GM12878 (cell line): ENCODE measurements around the gene LSM14A. TPM values are rescaled to one million over a fixed set of nuclear protein-coding genes. Genes with fewer than 3 reads are reported as not detected.

Source experiments
- ATAC-seq: fragments of 200-7000 bp; cut with Tn5 transposase; 3 replicates; pipeline ENCODE4 v1.9.1; 2020; ENCODE audit warnings: mild to moderate bottlenecking, moderate library complexity
- Bru-seq: library from RNA; stranded (reverse); fragments of 400-500 nt; gene quantifications from one replicate; lab custom pipeline; 2021; lab: Mats Ljungman, UMichigan
- BruChase-seq, 2 experiments: library from RNA; stranded (reverse); fragments of 400-500 nt; gene quantifications; one replicate each; lab custom pipeline; 2021; lab: Mats Ljungman, UMichigan
- BruUV-seq: library from RNA; stranded (reverse); fragments of 400-500 nt; replicated peaks from 2 replicates; lab custom pipeline; 2021; lab: Mats Ljungman, UMichigan
- CTCF ChIA-PET: fragments of 300-600 bp; sonication (Branson Sonifier 250); formaldehyde crosslinking; extraction: SDS; loops from one replicate; lab custom pipeline; 2021; ENCODE audit warnings: inconsistent platforms; lab: Yijun Ruan, JAX
- POLR2A ChIA-PET: fragments of 350-600 bp; formaldehyde crosslinking; extraction: SDS; loops from one replicate; lab custom pipeline; 2021; ENCODE audit warnings: inconsistent platforms; lab: Charles Lee
- RAD21 ChIA-PET: fragments of 300-600 bp; sonication (Branson Sonifier 250); formaldehyde crosslinking; loops from one replicate; lab custom pipeline; 2023; ENCODE audit warnings: antibody characterized with exemption; ENCODE audit not compliant: unreplicated experiment; lab: Charles Lee
- SMC1A ChIA-PET: fragments of 300-600 bp; sonication (Branson Sonifier 250); formaldehyde crosslinking; loops from one replicate; lab custom pipeline; 2023; ENCODE audit not compliant: unreplicated experiment, uncharacterized antibody; lab: Charles Lee
- DNase-seq: peaks from one replicate; pipeline ENCODE4 v3.0.0-alpha.2; 2011; ENCODE audit warnings: low read depth, low spot score
- FAIRE-seq: peaks from 3 replicates; lab custom pipeline; 2011; peaks lifted over from hg19 to GRCh38; lab: Jason Lieb, UNC
- H2AFZ ChIP-seq: 2 replicates; pipeline ENCODE4 v1.6.0; 2011; ENCODE audit warnings: low read depth, low read length, control low read depth; ENCODE audit not compliant: control insufficient read depth
- H3K27ac ChIP-seq: 2 replicates; pipeline ENCODE4 v1.5.1; 2011; ENCODE audit warnings: control low read depth; ENCODE audit not compliant: control insufficient read depth, insufficient read depth
- H3K27me3 ChIP-seq, 2 experiments: replicated peaks in 1 of 2; 2 replicates each; pipeline versions ENCODE4 v1.6.0 to v1.6.1; 2011; ENCODE audit warnings: low read length in 1 of 2; ENCODE audit not compliant: control insufficient read depth in 2 of 2, insufficient read depth in 2 of 2
- H3K36me3 ChIP-seq, 2 experiments: 2 replicates each; pipeline ENCODE4 v1.5.1; 2011; ENCODE audit warnings: low read length in 1 of 2; ENCODE audit not compliant: control insufficient read depth in 2 of 2, insufficient read depth in 2 of 2
- H3K4me1 ChIP-seq: 2 replicates; pipeline ENCODE4 v1.6.1; 2011; ENCODE audit warnings: mild to moderate bottlenecking, low read length, moderate library complexity, mixed read lengths; ENCODE audit not compliant: control insufficient read depth, insufficient read depth
- H3K4me2 ChIP-seq: 2 replicates; pipeline ENCODE4 v1.6.0; 2011; ENCODE audit warnings: control low read depth; ENCODE audit not compliant: control insufficient read depth, insufficient read depth
- H3K4me3 ChIP-seq: fragments of 200-600 bp; sonication (generic); 2 replicates; pipeline ENCODE4 v1.5.1; 2016
- H3K79me2 ChIP-seq: 2 replicates; pipeline ENCODE4 v1.6.0; 2011; ENCODE audit warnings: low read length; ENCODE audit not compliant: control insufficient read depth, insufficient read depth
- H3K9ac ChIP-seq: 2 replicates; pipeline ENCODE4 v1.8.0; 2011; ENCODE audit warnings: low read length, control low read depth, mixed read lengths; ENCODE audit not compliant: control insufficient read depth, insufficient read depth
- H3K9me3 ChIP-seq: replicated peaks from 3 replicates; pipeline ENCODE4 v1.5.1; 2011; ENCODE audit warnings: mild to moderate bottlenecking, low read length; ENCODE audit not compliant: control insufficient read depth, insufficient read depth
- H4K20me1 ChIP-seq: 2 replicates; pipeline ENCODE4 v1.6.0; 2011; ENCODE audit not compliant: control insufficient read depth, insufficient read depth
- BACH1 ChIP-seq: fragments of 450-650 bp; IDR thresholded peaks from 2 replicates; pipeline ENCODE4 v1.6.1; 2017; ENCODE audit warnings: mild to moderate bottlenecking, borderline replicate concordance
- KDM1A ChIP-seq: fragments of 200-600 bp; sonication (generic); IDR thresholded peaks from 2 replicates; pipeline ENCODE4 v1.6.1; 2016; ENCODE audit warnings: borderline replicate concordance
- SMAD1 ChIP-seq: fragments of 450-650 bp; IDR thresholded peaks from 2 replicates; pipeline ENCODE4 v1.6.1; 2018; ENCODE audit warnings: mild to moderate bottlenecking, low read depth; ENCODE audit not compliant: partially characterized antibody
- SMAD5 ChIP-seq: IDR thresholded peaks from 2 replicates; pipeline ENCODE4 v1.6.1; 2016; ENCODE audit warnings: antibody characterized with exemption, low read depth
- SMARCA5 ChIP-seq: fragments of 450-650 bp; IDR thresholded peaks from 2 replicates; pipeline ENCODE4 v1.6.1; 2017; ENCODE audit warnings: mild to moderate bottlenecking
- ZNF207 ChIP-seq: fragments of 450-650 bp; IDR thresholded peaks from 2 replicates; pipeline ENCODE4 v1.6.1; 2014; ENCODE audit warnings: antibody characterized with exemption, mild to moderate bottlenecking, borderline replicate concordance
- WGBS: methylation state at CpG from one replicate; pipeline ENCODE4 v1.1.6; 2016; ENCODE audit warnings: low lambda C conversion rate; ENCODE audit not compliant: insufficient replicate concordance, insufficient coverage; ENCODE audit errors: missing lambda C conversion rate; 5-methylcytosine and 5-hydroxymethylcytosine counted together
- in situ Hi-C: fragments of 300-500 bp; cut with MboI; formaldehyde crosslinking; loops from 9 replicates; pipeline ENCODE4 v1.14.3; 2018; ENCODE audit warnings: mixed read lengths
- intact Hi-C: fragments of 100-400 bp; cut with micrococcal nuclease; formaldehyde crosslinking; loops from one replicate; pipeline ENCODE4 v1.14.2; 2022; ENCODE audit not compliant: unreplicated experiment
- long read RNA-seq, 2 experiments: library from polyadenylated mRNA; unstranded; transcript quantifications; one replicate each; pipeline ENCODE4 v2.0.0, GENCODE V29; 2019 to 2020
- polyA minus RNA-seq, 3 experiments: library from RNA; depleted of rRNA, polyadenylated mRNA; stranded (reverse); fragments of >200 nt; gene quantifications; 2 replicates each; pipeline ENCODE4 v1.2.3, GENCODE V29; 2011
- polyA plus RNA-seq, 11 experiments: library from polyadenylated mRNA; depleted of rRNA in 4 of 11; unstranded in 6 of 11; stranded (reverse) in 5 of 11; fragments of >200 nt; fragmentation: Nextera tagmentation in 4 of 11; fragmentation: Illumina TruSeq in 1 of 11; extraction: Ambion mirVana in 4 of 11; extraction: Trizol in 1 of 11; gene quantifications; 1 replicate in 1 of 11; 2 replicates in 10 of 11; pipeline versions ENCODE4 v1.2.1 to v1.2.3, GENCODE V29; 2011 to 2016; ENCODE audit warnings: inconsistent platforms in 2 of 11, missing spikeins in 2 of 11, low read depth in 1 of 11
- total RNA-seq, 4 experiments: library from RNA; depleted of rRNA in 3 of 4; stranded (reverse); fragments of >200 nt in 3 of 4; fragmentation: Illumina TruSeq in 1 of 4; extraction: Trizol in 1 of 4; gene quantifications; 2 replicates each; pipeline versions ENCODE4 v1.2.1 to v1.2.3, GENCODE V29; 2013 to 2021
- TF ChIP-seq, protein P1 (sequence below): fragments of 450-650 bp; IDR thresholded peaks from 2 replicates; pipeline ENCODE4 v1.6.1; 2017; ENCODE audit warnings: mild to moderate bottlenecking
- TF ChIP-seq, protein P2 (sequence below): fragments of 450-650 bp; formaldehyde crosslinking; IDR thresholded peaks from 2 replicates; pipeline ENCODE4 v1.4.0; 2022; ENCODE audit warnings: mild to moderate bottlenecking, moderate library complexity

The LSM14A gene
- 121 and 123 TPM in 2 replicates for total RNA-seq (2013; cell fraction: nucleolus; rRNA removed)
- 59.9 and 78.5 TPM in 2 replicates for total RNA-seq (2014; rRNA removed)
- 86.0 and 94.1 TPM in 2 replicates for total RNA-seq (2014; rRNA removed; fragmentation: Illumina TruSeq; extraction: Trizol)
- total RNA-seq (2021): 78.2 and 89.5 TPM in 2 replicates
- 48.0 TPM for polyA plus RNA-seq (2011; ENCODE audit: low read depth)
- polyA plus RNA-seq (2011; rRNA removed): 131 and 153 TPM in 2 replicates
- polyA plus RNA-seq (2011; cell fraction: cytosol; rRNA removed): 126 and 140 TPM in 2 replicates
- polyA plus RNA-seq (2011; cell fraction: nucleus; rRNA removed): 58.4 and 80.7 TPM in 2 replicates
- polyA plus RNA-seq (2012): 92.8 and 111 TPM in 2 replicates
- polyA plus RNA-seq (2014; fragmentation: Illumina TruSeq; extraction: Trizol): 85.8 and 106 TPM in 2 replicates
- polyA plus RNA-seq (2014; fragmentation: Nextera tagmentation; extraction: Ambion mirVana): 10 to 100 TPM; 21.9 to 31.1 TPM
- polyA plus RNA-seq (2014; rRNA removed): 193 and 198 TPM in 2 replicates
- polyA plus RNA-seq (2016; fragmentation: Nextera tagmentation; extraction: Ambion mirVana): 10 to 100 TPM; 93.0 to 100.0 TPM
- 151 and 214 TPM in 2 replicates for polyA minus RNA-seq (2011; rRNA and poly(A)+ RNA removed)
- 48.6 and 58.8 TPM in 2 replicates for polyA minus RNA-seq (2011; cell fraction: cytosol; rRNA and poly(A)+ RNA removed)
- polyA minus RNA-seq (2011; cell fraction: nucleus; rRNA and poly(A)+ RNA removed): 81.7 and 156 TPM in 2 replicates
- Bru-seq, nascent RNA: percentile 95 among the genes with signal in this experiment
- percentile 96 among the genes with signal in this experiment for BruChase-seq, experiment 1, labeled RNA remaining after a 6-hour chase
- percentile 95 among the genes with signal in this experiment for BruChase-seq, experiment 2, labeled RNA remaining after a 2-hour chase
- long read RNA-seq, experiment 1, transcript LSM14A-201 (11 exons, 3,424 nt): minor isoform, 7 of 48 reads
- long read RNA-seq, experiment 1, transcript LSM14A-203 (10 exons, 3,596 nt): major isoform, 20 of 48 reads
- long read RNA-seq, experiment 1, partial matches to known transcripts: 12 of 48 reads
- long read RNA-seq, experiment 1, other reads (novel, unspliced or antisense): 9 of 48 reads
- long read RNA-seq, experiment 2, transcript LSM14A-203 (10 exons, 3,596 nt): major isoform, 49 of 182 reads
- long read RNA-seq, experiment 2, transcript LSM14A-201 (11 exons, 3,424 nt): minor isoform, 33 of 182 reads
- long read RNA-seq, experiment 2, partial matches to known transcripts: 61 of 182 reads
- long read RNA-seq, experiment 2, other reads (novel, unspliced or antisense): 38 of 182 reads

- ChIA-PET SMC1A (no interaction called here), POLR2A (interaction anchor here (0.5 to 2.1 kb wide), 3 partner anchors 22 to 188 kb away, joined by 3 to 10 read pairs (median 4); no protein-coding TSS in a partner anchor), RAD21 (interaction anchor here (1.2 to 1.6 kb wide), 2 partner anchors 45 to 164 kb away, joined by 3 to 5 read pairs; no protein-coding TSS in a partner anchor), CTCF (interaction anchor here (1.1 to 1.3 kb wide), 2 partner anchors 26 to 50 kb away, joined by 3 read pairs; no protein-coding TSS in a partner anchor)
- Histone ChIP-seq H3K79me2 (peaks cover 54% of the 10 kb centered on the region), H3K27me3 (no peaks in the 10 kb centered on the region), H3K4me3 (peak within 1 kb of the TSS; percentile 80), H3K36me3 (no peaks in the 10 kb centered on the region), H4K20me1 (no peaks in the 10 kb centered on the region), H3K4me1 (peaks cover 17% of the 10 kb centered on the region), H3K9me3 (no peaks in the 10 kb centered on the region; the same call in 2 of the 3 replicates), H3K9ac (peak within 1 kb of the TSS; percentile 96), H3K27ac (peak within 1 kb of the TSS; percentile 99), H3K4me2 (peak within 1 kb of the TSS; percentile 91), H2AFZ (peak within 1 kb of the TSS; percentile 92)
- in situ Hi-C loops: no loop called here
- FAIRE-seq (peak; percentile 61), DNase-seq (peak; percentile 33), ATAC-seq (peak; percentile 76)
- TSS peak; percentile 99 for BruUV-seq
- 1% methylated on average over 55 of the region's 83 CpGs for WGBS
- intact Hi-C loops: loop anchor here (5.0 kb wide), 2 partner anchors 45 to 505 kb away; partner anchors contain the start of genes SCGB2B2 and ZNF302
- TF ChIP-seq, protein P1, sequence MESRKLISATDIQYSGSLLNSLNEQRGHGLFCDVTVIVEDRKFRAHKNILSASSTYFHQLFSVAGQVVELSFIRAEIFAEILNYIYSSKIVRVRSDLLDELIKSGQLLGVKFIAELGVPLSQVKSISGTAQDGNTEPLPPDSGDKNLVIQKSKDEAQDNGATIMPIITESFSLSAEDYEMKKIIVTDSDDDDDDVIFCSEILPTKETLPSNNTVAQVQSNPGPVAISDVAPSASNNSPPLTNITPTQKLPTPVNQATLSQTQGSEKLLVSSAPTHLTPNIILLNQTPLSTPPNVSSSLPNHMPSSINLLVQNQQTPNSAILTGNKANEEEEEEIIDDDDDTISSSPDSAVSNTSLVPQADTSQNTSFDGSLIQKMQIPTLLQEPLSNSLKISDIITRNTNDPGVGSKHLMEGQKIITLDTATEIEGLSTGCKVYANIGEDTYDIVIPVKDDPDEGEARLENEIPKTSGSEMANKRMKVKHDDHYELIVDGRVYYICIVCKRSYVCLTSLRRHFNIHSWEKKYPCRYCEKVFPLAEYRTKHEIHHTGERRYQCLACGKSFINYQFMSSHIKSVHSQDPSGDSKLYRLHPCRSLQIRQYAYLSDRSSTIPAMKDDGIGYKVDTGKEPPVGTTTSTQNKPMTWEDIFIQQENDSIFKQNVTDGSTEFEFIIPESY: no peak; the same call in 1 of the 2 replicates
- 0 out of 2 replicates have a peak, but pooled peaks have one; percentile 46 for TF ChIP-seq SMARCA5
- peak; percentile 76; the same call in 1 of the 2 replicates for TF ChIP-seq ZNF207
- peak; percentile 45 for TF ChIP-seq SMAD1
- TF ChIP-seq SMAD5: peak; percentile 62; the same call in 1 of the 2 replicates
- TF ChIP-seq, protein P2, sequence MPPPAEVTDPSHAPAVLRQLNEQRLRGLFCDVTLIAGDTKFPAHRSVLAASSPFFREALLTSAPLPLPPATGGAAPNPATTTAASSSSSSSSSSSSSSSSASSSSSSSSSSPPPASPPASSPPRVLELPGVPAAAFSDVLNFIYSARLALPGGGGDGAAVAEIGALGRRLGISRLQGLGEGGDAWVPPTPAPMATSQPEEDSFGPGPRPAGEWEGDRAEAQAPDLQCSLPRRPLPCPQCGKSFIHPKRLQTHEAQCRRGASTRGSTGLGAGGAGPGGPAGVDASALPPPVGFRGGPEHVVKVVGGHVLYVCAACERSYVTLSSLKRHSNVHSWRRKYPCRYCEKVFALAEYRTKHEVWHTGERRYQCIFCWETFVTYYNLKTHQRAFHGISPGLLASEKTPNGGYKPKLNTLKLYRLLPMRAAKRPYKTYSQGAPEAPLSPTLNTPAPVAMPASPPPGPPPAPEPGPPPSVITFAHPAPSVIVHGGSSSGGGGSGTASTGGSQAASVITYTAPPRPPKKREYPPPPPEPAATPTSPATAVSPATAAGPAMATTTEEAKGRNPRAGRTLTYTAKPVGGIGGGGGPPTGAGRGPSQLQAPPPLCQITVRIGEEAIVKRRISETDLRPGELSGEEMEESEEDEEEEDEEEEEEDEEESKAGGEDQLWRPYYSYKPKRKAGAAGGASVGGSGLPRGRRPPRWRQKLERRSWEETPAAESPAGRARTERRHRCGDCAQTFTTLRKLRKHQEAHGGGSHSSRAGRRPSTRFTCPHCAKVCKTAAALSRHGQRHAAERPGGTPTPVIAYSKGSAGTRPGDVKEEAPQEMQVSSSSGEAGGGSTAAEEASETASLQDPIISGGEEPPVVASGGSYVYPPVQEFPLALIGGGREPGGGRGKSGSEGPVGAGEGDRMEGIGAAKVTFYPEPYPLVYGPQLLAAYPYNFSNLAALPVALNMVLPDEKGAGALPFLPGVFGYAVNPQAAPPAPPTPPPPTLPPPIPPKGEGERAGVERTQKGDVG (CRISPR knock-in tag): no peak
- TF ChIP-seq KDM1A: no peak
- peak; percentile 87 for TF ChIP-seq BACH1
Measured at GRCh38 chr19:34171877-34172660, at the start of gene LSM14A. TSS of gene LSM14A (plus strand) at chr19:34172504. CDS start at chr19:34172643, 139 bp downstream.
